ENCODE results near the gene MOBP.

The MOBP gene

GRCh38 chr3:39499651-39500273 is 32.3 kb downstream of the MOBP start:
- H3K27ac ChIP-seq: no peak overlapping the region
- TF ChIP-seq CTCF (conservative IDR thresholded peaks at IDR 0.05): no peak

GRCh38 chr3:39501059-39501458 is 33.6 kb downstream of the MOBP start:
- no peak overlapping the region for H3K27ac ChIP-seq
- TF ChIP-seq CTCF (conservative IDR thresholded peaks at IDR 0.05): no peak

GRCh38 chr3:39501968-39502837 is 34.7 kb downstream of the MOBP start:
- TF ChIP-seq CTCF (conservative IDR thresholded peaks at IDR 0.05): no peak
- H3K27ac ChIP-seq: no peak overlapping the region

- H3K27ac ChIP-seq: no peak overlapping the region
- TF ChIP-seq CTCF (conservative IDR thresholded peaks at IDR 0.05): no peak
Observed at GRCh38 chr3:39502838-39503145, 35.3 kb downstream of the MOBP start.

- TF ChIP-seq CTCF (conservative IDR thresholded peaks at IDR 0.05): no peak
- no peak overlapping the region for H3K27ac ChIP-seq
Observed at GRCh38 chr3:39505866-39506742, 38.6 kb downstream of the MOBP start.

- TF ChIP-seq CTCF (conservative IDR thresholded peaks at IDR 0.05): no peak
- no peak overlapping the region for H3K27ac ChIP-seq
Observed at GRCh38 chr3:39506863-39507262, 39.4 kb downstream of the MOBP start.

GRCh38 chr3:39513791-39514369 is 46.4 kb downstream of the MOBP start:
- H3K27ac ChIP-seq: no peak overlapping the region
- no peak for TF ChIP-seq CTCF (conservative IDR thresholded peaks at IDR 0.05)

Data from VCaP (cell line).